Stimulated activated CD8-positive, alpha-beta memory T cell treated with anti-CD3 and anti-CD28 coated beads, Interleukin-15, amount 100 ng/mL, for 48 hours (primary cell): Measurements from ENCODE around the gene GDA.

ENCODE experiments used
- DNase-seq, 2 donors: peaks; one replicate each; pipeline ENCODE4 v3.0.0-alpha.2; 2020; ENCODE audit warnings: low read depth in 2 of 2

GDA gene

DNA sequence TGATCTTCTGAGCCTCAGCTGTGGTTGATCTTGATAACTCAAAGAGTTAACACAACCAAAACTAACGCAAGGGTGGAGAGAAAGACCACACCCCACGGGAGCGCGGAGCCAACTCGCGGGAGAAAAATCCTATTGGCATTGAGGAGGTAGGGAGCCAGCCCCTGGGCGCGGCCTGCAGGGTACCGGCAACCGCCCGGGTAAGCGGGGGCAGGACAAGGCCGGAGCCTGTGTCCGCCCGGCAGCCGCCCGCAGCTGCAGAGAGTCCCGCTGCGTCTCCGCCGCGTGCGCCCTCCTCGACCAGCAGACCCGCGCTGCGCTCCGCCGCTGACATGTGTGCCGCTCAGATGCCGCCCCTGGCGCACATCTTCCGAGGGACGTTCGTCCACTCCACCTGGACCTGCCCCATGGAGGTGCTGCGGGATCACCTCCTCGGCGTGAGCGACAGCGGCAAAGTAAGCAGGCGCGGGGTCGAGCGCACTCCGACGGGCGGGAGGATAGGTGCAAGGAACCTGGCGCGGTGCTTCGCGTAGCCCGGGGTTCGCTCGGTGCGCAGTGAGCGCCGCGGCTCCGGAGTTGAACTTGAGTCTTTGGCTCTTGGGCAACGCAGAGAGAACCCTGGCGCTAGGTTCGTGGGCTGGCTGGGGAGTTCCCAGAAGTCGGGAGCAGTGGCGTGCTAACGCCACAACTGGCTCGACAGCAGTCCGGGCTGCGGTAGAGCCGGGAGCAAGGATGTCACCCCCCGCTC lies at the start of gene GDA:
Gene GDA, plus strand, starts transcription at position 210 of the 745 bp plus-strand sequence. Its CDS starts 120 bp downstream, at position 330.
- no peak for DNase-seq

DNA sequence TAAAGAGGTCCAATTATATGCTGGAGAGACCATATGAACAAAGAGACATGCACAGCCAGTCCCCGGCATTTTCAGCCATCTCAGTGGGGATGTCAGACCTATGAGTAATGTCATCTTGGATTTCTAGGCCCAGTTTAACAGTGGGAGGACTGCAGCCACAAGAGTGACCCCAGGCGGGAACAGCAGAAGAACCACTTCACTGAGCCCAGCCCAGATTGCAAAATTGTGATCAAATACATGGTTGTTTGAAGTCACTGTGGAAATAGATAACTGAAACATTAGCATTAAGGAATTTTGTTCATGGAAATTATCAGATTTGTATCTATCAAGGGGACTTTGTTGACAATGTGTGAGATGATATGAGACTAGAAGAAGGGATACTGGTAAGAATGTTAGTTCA lies 46.7 kb upstream of the GDA start:
- DNase-seq, result no peak

GRCh38 chr9:72113056-72113455 lies 36.2 kb upstream of the GDA start:
- no peak for DNase-seq

GRCh38 chr9:72119853-72120252 lies 29.4 kb upstream of the GDA start:
- DNase-seq, result no peak

DNA sequence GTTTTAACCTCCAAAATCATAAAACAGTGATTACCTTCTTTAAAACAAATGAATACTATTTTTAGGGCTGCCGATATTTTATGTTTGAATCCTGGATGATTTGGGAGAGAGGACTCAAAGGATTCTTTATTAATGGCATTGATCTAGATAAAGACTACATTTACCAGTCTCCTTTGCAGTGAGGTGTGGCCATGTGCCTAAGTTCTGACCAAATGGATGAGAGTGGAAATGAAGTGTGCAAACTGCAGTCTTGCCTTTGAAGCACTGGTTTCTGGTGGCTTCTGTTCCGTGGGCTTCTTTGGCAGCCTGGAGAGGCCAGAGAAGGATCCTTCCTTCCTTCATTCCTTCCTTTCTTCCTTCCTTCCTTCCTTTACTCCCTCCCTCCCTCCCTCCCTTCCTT lies 24.3 kb upstream of the GDA start:
- DNase-seq, result no peak

GRCh38 chr9:72127753-72128152 lies 21.5 kb upstream of the GDA start:
- DNase-seq, result no peak

DNA sequence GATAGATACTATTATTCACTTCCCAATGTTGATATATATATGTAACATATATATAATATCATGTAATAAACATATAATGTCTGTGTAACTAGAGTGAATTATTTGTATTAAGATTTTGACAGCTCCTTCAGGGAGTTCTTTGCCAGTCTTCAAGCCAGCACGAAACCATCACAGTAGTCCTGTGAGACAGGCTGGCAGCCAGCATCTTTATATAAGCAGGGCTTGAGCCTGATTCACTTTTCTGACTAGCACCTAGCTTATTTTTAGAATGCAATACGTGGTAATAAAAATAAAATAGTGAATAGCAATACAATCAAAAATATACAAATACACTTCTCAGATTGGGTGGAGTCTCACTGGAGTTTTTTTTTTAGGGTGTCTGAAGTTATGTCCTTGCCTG lies 20.7 kb upstream of the GDA start:
- DNase-seq, result no peak

DNA sequence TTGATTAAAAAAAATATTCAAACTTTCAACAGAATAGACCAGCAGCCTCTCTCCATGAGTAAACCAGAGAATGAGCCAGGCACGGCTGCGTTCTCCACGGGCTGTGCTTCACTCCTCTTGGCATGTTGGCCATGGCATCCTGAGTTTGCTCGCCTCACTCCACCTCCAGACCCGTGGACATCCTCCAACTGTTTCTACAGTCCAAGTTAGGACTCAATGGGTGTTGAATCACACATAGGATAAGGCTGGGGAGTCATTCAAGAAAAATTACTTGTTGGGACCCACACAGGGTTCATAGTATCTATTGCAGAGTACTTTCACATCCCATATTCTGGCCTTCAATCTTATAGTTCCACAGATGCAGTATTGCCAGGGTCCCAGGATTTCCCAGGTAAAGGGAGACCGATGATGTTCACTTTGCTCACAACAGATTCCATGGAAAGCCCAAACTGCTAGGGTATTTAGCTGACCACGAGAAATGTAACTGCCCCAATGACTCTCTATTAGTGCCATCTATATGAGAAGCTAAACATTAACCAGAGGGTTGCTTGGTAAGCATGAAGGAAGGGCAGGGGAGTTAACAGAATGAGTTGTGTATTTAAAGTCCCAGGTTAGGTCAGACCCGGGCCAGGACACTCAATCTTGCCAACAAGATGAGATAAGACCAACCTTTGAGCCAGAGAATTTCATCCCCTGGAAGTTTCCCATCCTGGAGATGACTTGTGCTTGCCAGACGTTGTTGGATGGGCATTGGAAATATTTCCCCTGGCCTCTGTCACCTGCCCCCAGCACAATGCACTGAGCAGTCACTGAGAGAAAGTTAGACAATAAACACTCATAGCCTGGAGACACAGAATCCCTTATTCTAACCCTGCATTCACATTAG lies 19.7 kb upstream of the GDA start:
- DNase-seq, result no peak

DNA sequence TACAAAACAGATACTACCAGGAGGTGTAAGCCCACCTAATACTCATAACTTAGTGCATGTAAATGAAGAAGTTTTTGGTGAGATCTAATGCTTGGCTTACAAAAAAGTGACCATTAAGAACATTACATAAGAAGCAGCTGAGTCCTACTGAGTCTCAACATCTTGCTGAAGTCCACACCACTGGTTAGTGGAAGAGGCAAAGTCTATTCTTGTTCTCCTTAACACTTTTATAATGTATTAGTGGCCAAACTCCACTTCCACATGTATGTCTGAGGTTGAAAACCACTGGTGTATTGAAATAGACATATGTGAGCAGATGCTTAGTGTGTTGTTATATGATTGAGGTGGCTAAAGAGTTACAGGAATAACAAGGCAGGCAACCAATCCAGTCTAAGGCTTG lies 18.9 kb upstream of the GDA start:
- no peak for DNase-seq

DNA sequence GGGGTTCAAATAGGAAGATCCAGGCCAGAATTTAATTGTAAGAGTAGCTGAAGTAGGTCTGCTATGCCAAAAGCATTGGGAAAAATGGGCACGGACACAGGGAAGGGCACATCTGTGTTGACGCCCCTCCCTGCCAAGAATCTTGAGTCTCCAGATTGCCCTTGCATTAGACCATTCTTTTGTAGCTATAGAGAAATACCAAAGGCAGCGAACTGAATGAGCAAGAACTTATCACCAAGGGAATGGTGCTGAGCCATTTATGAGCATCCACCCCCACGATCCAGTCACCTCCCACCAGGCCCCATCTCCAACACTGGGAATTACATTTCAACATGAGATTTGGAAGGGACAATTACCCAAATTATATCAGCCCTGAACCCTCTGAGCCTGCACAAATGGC lies 18.0 kb upstream of the GDA start:
- DNase-seq, result no peak

- no peak for DNase-seq
These were observed 17.2 kb upstream of the GDA start for GRCh38 chr9:72132052-72132451.

DNA sequence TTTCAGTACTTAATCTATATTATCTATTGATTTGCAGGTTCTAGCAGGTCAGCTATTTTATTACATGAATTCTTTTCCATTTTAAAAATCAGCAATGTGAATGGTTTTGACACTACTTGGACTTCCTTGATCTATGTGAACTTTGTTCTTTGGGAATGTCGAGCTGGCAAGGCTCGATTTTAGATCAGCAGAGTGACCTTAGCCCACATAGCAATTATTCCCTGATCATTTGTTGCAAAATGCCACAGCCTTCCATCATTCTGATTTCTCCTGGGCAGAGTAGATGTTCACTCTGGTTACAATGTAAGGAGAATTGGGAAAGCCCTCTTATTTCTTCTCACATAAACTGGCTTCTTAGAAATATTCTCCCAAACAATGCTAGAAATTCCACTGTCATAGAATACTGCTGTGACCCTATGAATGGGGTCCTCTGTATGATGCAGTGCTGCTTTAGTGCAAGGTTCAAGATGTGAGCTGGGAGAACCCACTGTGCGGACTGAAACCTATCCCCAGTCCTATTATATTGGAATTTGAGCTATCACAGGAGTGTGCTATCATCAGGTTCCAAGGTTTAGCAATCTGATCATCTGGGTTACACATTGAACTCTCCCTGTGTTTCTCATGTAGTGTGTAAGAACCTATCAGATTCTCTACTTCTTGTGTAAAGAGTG lies 15.7 kb upstream of the GDA start:
- DNase-seq, result no peak

DNA sequence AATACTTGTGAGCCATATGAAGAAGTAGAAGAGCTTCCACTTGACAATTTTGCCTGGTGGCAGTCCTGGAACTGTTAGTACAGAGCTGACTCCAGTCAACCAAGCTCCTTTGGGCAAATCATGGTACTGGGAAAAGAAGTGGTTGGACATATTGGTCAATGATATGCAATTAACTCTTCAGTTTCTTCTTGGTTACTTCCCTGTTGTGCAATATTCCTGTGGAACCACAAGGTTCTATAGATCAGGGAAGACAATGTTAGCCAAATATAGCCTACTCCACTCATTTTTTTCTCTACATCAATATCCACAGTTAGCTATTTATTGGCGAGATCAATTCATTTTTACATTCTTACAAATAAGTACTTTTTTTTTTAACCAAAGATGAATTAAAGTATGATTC lies 14.4 kb upstream of the GDA start:
- DNase-seq, result no peak

DNA sequence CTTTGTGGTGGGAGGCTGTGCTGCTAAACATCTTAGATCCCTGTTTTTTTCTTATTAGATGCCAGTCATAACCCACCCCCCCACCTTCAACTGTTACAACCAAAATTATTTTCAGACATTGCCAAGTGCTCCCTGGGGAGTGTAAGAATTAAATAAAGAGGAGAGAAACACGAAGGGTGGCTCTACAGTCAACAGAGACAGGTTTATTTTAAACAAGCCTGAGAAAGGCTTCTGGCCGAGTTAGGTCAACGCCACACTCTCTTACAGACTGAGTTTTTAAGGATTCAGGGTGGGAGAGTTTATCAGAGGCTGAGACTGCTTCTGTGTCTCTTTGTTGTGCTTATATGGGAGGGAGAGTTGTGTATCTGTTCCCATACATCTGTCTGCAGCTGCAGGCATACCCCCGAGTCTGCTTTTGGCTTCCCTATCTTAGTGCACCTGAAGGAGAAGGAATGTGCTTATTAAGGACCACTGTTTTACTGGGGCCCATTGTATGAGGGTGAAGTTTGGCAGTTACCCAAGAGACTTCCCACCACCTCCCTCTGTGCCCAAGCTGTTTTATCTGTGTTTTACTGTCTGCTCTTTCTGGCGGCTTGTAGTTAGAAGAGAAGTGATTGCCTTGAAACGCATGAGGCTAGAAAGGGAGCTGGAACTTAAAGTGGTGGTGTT lies 11.4 kb upstream of the GDA start:
- DNase-seq, result no peak

GRCh38 chr9:72139226-72139625 lies 10.0 kb upstream of the GDA start:
- no peak for DNase-seq

GRCh38 chr9:72140586-72140985 lies 8.7 kb upstream of the GDA start:
- DNase-seq, result no peak

- DNase-seq, result no peak
These were observed 7.8 kb upstream of the GDA start for GRCh38 chr9:72141484-72141883.

DNA sequence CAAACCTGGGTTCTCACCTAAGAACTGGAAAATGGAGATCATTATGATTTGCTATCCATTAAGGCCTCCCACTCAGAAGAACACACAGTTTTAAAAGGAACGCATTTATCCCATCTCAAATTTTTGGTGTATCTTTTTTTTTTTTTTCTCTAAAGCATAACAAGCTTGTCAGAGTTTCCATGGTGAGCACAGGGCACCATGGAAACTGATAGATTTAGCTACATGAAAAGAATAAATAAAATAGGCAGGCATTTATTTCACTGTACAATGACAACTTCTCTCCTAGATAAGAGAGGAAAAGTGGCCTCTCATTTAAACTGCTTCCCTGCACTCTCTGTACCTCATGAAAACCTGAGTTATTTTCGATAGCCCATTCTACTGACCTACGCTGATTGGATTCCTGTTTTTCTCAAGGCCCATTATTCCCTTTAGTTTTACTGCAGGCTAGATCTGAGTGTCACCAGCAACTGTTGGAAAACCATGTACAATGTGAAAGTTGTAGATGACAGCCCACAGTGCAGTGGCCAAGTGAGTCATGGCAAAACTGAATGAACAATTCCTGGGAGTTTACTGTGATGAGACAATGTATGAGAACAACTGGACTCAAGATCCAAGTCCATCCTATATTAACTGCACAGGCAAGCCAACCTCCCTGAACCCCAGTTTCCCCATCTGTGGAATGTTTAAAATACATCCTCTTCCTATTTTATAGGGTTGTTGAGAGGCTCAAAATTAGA lies 4.3 kb upstream of the GDA start:
- no peak for DNase-seq

DNA sequence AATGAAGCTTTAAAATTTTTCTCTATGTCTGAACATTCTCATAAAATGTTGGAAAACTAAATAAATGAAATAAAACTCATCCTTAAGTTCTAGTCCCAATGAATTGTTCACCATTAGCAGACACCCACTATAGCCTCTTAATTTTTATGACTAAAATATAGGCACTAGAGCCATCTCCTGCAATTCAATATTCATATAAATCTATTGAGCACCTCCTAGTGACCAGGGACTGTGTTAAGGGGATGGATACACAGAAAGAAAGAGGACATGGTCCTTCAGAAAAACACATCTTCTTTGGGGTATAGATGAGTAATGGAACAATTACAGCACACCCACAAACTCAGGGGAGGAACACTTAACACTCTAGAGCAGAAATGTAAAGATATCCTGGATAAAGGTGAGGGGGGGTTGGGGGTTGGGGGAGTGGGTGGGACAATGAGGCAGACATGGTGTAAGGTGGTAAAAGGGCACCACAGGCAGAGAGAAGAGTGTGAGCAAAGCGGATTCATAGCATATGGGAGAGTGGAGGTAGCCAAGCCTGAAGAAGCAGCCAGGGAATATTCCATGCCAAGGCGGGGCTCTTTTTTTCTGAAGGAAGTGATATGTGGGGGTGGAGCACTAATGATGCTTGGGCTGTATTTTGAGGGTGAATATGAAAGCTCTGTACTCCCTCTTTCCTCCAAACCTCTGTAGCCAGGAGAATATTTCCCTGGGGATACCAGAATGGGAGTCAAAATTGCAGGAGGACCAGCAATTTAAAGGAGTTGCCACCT lies 3.3 kb upstream of the GDA start:
- no peak for DNase-seq

DNA sequence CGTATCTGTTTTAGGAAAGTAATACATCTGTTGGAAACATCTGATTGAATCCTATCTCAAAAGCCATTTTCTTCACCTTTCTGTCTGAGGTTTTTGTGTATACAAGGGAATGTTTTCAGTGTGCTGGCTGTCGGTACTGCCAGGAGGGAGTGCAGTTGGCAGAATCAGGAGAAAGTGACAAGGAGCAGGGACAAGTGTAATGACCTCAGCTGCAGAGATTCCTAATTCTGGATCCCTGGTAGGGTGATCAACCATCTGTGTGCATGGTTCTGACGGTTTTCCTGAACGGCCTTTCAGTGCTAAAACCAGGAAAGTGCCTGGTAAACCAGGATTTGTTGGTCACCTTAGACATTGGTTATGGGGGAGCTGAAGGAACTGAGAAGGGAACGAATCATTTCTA lies 1.6 kb upstream of the GDA start:
- DNase-seq, result no peak

- no peak for DNase-seq
These were observed 887 bp downstream of the GDA start for GRCh38 chr9:72150127-72150526.
